Inflammatory macrophage (primary cell): Measurements from ENCODE around the gene SV2B.

Experiments used
- DNase-seq, 2 donors: peaks; one replicate each; pipeline ENCODE4 v3.0.0-alpha.2; 2020 to 2022

Gene SV2B

DNA sequence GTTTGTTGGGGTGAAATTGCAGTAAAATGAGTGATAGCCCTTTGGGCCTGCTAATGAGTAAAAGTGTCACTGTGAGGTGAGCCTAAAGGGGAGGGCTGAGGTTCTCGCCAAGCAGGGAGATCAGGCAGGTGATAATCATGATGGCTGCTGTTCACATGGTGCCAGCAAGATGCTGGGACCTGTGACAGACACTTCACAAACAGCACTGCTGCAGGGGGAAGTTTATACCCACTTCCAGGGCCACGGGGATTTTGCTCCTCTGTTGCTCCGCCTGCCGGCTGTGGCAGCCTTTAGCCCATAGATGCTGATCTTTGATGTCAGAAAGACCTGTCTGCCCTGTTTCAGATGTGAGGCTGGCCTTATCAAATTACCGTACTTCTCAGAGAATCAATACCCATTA is 96.7 kb downstream of the SV2B start:
- no peak for DNase-seq

DNA sequence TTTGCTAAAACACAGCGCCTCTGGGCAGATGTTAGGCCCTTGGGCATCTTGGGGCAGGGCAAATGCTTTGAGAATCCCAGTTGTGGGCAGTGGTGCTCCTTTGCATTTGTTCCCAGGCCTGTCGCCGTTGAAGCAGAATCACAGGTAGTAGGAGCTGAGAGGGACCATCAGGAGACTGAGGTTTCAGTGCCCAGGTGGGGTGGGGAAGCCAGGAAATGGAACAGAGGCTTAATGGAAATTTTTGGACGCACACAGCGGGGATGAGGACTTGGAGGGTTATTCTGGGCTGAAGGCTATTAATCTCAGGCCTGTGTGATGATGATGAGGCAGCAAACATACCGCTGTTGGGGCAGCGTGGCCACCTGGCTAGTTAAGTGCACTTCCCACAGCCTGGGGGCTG is 99.5 kb downstream of the SV2B start:
- no peak for DNase-seq

DNA sequence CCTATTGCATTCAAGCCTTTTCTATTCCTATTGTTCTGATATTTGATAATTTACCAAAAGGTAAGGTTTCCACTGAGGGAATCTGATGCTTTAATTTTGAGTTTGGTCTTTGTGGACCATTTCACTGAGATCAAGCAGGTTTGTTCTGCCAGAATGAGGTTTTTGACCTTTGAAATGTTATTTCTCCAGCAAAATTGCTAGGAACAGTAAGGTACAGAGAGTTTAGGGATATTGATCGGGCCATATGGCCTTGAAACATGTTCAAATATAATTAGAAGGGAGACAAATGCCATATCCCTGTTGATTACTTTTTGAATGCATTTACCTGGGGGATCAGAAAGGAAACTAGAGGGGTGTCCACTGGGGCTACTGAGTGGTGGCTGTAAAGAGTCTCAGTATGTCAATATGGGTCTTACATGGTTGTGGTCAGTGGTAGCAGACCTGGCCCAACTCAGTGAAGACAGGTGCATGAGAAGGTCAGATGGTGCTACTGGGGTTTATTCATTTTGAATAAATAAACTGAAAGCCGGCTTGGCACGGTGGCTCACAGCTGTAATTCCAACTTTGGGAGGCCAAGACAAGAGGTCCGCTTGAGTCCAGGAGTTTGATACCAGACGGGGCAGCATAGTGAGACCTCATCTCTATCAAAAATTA is 100.2 kb downstream of the SV2B start:
- DNase-seq: no peak

DNA sequence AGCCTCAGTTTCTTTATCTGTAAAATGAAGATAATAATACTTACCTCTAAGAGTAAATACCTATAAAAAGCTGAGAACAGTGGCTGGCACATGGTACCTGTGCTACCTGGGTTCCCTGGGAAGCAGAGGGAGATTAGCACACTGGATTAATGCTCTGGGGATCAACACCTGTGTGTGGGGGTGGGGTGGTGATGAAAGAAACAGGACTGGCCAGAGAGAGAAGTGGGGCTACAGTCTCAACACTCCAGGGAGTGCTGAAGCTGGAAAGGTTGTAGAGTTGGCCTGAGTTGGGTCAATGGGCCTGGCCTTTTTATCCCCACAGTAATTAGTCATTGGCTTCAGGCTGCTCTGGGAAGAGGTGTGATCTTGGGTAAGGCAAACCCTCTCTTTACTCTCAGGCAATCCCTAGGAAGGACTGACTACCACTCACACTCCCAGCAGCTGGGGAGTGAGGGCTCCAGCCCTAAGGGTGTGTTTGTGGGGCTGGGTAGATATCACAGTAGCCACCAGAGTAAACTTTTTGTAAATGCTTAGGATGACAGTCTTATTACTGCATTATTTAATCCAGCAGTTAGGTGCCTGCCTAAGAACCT is 102.5 kb downstream of the SV2B start:
- DNase-seq: no peak

DNA sequence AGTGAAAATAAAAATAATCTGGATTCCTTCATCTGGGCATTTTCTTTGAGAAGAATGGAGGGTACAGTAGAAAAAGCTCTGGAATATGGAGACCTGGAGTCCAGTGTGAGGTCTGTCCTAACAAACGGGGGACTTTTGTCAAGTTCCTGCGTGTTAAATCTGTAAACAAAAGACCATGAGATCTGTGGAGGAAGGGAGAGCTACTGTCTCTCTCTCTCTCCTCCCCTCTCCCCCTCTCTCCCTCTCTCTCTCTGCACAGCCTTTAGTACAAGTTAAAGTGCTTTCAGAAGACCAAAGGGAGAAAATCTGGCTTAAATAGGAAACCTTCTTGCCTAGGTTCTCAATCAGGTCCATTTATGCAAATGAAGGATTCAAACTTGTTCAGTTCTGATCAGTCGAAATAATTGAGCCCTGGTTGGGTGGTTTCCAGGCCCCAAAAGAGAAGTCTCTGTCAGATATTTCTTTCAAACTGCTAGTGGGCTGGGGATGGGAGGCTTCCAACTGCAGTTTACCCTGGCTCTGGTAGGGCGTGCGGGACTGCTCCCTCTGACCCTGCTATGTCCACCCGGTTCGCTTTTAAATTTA is 103.7 kb downstream of the SV2B start:
- no peak for DNase-seq

DNA sequence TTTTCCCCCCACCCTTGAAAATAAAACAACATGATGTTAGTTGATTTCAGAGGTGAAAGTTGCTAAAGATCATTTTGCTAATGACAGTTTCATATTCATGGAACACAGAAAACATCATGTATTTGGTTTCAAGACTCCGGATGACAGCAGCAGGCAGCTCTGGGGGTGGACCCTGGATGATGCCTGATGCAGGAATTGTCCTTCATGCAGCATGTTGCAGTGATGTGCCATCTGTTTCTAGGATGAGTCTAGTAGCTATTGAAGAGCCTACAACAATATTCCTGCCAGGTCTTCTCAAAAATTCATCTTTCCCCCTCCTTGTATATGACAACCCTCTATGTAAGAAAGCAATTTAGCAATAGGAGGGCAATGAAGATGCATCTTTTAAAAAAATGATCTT is 108.3 kb downstream of the SV2B start:
- DNase-seq: no peak

DNA sequence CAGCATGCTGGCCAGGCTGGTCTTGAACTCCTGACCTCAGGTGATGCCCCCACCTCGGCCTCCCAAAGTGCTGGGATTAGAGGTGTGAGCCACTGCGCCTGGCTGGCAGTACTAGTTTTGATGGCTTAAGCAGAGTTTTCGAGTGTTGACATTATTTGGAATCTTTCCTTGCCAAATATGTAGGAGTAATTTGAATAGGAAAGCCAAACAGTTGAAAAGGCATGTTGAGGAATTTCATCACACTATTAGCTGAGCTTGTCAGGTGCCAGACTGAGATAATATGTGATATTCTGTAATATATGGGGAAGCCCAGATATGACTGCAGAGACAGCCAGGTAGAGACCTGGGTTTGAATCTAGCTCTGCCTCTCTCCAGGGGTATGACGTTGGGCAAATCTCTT is 109.3 kb downstream of the SV2B start:
- DNase-seq: no peak

DNA sequence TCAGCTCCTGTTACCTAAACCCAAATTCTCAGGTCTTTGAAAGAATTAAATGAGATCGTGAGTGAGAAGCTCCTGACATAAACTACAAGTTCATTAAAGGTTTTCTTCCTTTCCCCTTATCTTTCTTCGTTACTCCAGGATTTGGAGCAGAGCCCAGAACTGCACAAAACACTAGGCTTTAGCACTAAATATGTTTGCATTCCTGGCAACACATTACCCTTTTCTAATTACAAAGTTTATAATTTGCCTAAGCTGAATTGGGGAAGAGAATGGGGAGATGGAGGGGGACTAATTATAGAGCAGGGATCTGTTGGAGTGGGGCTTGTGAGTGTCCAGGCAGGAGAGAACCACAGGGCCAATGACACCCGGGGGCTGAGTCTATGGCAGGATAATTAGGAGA is 109.7 kb downstream of the SV2B start:
- no peak for DNase-seq

DNA sequence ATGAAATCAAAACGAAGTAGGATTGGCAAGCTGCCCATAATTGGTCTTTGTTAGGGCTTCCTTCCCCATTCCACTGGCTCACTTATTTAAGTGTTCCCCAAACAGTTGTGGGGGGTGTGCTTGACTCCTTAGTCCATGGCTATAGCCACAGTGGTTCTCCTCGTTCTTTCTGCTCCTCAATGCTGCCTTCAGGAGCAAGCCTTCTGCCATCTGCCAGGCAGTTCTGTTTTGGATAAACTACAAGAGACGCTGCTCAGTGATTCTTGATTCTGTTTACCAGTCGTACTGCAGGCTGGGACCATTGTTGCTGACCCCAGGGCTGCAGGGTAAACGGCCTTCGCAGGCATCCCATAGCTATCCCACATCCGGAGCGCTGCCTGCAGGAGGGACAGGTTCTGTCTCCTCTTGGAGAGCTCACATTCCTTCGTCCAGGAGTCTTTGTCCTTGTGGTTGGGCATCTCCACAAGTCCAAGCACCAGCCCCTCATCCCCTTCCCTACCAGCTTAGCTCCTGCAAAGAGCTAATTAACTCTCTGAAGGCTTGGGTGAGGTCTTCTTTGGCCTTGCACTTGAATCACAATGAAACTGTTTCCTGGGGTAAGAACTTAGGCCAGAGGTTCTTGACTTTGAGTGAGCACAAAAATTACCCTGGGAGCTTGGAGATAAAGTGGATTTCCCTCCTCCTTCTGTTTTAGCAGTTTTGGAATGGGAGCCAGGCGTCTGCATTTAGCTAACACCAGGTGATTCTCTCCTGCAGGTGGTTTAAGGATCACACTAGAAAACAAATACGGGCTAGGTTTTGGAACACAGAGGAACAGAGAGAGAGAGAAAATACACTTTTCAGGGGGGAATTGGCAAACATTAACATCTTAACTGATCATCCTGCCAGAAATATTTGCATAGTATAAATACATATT is 114.9 kb downstream of the SV2B start:
- DNase-seq: no peak

DNA sequence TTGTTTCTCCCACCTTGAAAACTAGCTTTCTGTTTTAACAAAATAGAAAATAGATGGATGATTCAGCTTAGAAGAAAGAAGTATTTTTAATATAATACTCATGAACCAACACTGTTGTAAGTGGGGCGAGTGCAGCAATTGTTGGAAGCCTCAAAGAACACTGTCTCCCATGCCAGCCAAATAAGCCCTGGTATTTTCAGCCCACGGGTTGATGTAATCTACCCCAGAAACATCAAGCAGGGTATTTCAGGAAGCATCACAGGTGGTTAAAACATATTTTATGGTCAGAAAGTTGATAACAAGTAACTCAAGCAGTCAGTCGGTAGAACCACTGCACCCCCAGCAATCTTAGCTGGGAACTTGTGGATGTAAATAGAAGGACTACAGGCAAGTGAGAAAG is 115.9 kb downstream of the SV2B start:
- no peak for DNase-seq

DNA sequence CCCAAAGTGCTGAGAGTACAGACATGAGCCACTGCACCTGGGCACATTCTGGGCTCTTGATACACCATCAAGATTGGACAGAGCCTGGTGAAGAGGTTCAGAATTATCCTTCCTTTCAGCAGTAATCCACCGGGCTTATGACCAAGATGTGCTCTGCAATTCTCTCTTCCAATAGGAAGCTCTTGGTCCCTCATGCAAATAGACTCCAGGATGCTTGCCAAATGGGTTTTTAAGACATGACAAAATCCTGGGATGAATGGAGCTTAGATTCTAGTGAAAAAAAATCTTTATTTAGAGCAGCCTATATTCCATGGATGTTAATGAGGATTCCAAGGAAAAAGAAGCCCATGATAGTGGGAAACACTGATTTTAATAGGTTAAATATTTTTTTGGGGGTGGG is 119.1 kb downstream of the SV2B start:
- no peak for DNase-seq

DNA sequence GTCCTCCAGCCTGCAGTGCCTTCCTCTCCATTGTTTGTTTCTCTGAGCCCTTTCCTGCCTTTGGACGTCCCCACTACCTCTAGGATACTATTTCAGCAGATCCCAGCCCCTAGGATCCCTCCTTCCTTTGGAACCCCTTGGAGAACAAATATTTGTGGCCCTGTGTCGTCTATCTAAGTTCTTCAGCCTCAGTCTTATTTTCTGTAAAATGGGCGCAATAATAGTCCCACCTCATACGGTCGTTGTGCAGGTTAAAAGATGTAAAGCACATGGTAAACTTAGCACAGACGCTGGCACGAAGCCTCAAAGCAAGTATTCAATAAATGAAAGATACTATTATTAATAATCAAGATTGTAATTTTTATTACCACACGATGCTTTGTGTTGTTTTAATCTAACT is 122.0 kb downstream of the SV2B start:
- DNase-seq: no peak

DNA sequence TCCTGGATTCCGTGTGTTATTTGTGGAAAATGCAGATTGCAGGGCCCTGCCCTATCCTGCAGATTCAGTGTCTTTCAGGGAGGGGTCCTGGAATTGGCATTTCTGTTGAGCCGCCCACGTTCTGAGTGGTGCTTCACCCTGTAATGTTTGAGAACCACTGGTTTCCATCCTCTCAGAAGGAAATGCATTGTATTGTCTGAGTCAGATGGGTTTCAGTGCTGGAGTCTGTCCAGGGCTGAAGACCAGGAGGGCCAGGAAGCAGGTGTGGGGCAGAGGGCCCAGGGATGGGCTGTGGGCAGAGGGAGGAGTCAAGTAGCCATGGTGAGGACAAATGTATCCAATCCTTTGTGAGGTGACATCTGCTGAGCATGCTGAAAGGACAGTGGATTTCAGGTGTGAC is 123.8 kb downstream of the SV2B start:
- DNase-seq: no peak

DNA sequence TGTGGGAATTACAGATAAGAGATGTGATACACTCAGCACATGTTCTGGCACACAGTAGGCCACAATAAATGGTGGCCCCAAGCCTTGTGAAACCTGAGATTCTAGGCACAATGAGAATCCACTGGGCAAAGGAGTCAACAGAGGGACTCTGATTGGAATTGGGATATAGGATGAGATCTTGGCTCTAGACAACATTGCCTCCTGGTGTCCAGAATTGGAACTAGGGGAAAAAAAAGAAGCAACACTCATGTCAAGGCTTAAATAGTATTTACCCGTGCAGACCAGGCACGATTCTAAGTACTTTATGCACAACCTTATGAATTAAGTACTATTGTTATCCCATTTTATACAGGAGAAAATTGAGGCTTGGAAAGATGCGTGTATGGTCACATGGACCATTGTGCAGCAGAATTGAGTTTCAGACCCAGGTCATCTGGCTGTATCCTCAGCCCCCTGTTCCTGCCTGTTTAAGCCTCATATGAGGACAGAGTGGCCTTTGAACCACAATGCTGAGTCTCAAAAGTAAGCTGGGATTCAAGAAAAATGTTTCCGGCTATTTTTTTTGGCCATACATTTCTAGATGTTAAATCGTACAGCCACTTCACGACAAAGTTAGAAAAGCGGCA is 124.8 kb downstream of the SV2B start:
- DNase-seq: peak; percentile 56 to 57

DNA sequence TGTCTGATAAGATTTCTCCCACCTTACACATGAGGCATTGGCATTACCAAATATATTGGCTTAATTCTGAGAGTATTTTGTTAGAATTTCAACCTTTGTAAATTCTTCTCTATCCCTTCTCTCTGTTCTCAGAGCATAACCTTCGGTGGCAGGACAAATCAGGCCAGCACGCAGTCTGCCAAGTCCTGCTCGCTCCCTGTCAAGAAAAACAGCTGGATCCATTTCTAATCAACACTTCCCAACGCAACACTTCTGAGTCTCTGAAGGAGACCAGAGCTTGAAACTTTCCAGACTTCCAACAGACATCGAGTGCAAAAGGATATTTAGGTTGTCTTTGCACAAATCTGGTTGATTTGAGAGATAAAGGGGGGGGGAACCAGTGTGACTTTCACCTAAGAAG is 125.7 kb downstream of the SV2B start:
- DNase-seq: no peak

DNA sequence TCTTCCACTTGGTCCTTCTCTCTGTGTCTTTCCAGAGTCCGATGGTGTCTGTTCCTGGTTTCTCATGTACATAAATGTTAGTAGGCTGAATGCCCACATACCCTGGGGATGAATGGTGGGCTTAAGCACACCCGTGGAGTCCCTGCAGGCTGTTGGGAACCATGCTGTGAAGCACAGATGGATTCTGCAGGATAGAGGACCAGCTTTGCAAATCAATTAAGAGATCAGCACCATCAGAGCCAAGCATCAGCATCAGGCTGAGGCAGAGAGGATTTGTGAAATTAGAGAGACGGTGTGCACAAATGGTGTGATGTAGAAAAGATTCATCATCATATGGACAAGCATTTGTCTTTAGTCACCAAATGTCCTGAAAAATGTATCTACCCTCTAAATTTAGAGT is 127.1 kb downstream of the SV2B start:
- no peak for DNase-seq

DNA sequence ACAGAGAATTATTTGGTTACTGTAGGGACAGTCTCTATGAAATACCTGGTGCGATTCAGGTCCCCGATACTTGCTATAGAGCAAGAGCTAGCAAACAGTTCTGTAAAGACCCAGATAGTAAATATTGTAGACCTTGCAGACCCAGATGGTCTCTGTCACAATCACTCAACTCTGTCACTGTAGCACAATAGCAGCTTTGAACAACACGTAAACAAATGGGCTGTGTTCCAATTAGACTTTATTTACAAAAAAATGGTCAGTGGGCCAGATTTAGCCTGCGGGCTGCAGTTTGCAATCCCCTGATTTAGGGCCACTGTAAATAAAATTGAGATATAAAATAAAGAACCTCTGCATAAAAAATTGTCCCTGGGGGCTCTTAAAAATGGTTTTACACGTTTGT is 127.7 kb downstream of the SV2B start:
- no peak for DNase-seq

DNA sequence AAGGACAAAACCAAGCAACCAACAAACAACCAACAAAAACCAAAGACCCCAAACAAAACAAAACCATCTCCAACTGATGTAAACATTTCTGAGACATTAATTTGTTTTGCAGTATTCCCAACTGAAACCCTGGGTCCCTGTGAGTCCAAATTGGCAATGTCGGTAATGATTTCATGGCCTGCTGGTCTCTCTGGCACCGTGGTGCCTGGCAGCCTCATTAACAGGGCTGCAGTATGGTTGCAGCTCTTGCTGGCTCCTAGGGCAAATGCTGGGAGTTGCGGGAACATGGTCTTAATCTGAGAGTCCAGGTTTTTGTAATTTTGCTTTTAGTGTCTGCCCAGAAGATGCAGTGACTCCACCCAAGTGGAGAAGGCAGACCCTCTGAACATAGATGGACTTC is 128.3 kb downstream of the SV2B start:
- DNase-seq: no peak

DNA sequence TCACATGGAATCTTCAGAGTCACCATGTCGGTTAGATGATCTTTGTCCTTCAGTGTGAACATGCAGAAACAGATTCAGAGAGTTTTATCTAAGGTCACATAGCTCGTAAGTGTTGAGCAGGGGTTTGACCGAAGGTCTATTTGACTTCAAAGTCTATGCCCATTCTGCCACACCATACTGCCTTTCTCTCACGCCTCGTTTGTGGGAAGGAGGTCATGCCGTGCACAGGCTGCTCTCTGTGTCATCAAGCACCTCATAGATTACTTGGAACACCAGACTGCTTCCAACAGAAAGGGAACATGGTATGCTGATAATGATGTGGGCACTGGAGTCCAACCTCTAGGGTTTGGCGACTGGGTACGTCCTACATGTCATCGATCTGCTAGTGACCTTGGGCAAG is 128.8 kb downstream of the SV2B start:
- DNase-seq: no peak

DNA sequence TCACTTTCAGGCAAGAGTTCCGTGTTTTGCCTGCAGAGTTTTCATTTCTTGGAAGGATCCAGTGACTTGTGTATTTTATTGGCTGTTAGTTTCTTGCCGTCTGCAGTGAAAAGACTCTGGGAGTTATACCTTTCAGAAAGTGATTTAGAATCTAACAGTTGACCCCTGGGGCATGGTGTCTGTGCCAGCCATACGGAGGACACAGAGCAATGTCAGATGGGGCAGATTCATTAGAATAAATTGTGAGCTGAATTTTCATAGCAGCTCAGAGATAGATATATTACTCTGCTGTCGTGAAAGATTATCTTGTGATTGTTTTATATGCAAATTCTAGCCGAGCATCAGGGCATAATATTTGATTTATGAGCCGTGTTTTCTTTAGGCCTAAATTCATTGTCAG is 131.6 kb downstream of the SV2B start:
- no peak for DNase-seq

DNA sequence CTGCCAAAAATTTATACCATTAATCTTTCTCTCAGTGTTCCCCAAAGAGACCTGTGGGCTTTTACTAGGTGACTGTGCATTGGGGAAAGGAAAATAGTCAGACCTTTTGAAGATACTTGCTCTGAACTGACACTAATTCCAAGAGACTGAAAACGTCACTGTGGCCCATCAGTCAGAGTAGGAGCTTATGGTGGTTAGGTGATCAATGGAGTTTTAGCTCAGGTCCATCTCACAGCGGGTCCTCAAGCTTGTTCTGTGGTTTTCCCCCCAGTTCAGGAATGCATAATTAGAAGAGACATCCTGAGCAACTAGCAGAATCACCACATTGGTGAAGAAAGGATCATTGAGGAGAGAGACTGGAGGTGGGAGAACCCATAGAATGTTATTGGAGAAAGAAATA is 134.7 kb downstream of the SV2B start:
- DNase-seq: no peak

DNA sequence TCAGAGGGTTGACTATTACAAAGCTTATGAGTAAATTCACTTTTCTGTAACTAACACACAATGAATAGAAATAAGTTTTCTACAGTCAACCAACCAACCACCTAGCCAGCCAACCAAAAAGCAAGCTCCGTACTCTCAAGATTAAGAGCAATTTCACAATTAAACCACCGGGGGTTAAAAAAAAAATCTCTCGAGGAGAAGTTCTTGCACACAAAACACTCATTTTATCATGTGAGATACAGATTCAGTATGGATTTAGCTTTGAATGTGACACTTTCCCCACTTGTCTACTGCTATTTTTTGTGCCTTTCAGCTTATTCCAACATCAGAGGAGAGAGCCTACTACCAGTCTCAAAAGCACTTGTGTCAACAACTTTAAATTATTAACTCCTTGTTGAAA is 135.3 kb downstream of the SV2B start:
- no peak for DNase-seq

DNA sequence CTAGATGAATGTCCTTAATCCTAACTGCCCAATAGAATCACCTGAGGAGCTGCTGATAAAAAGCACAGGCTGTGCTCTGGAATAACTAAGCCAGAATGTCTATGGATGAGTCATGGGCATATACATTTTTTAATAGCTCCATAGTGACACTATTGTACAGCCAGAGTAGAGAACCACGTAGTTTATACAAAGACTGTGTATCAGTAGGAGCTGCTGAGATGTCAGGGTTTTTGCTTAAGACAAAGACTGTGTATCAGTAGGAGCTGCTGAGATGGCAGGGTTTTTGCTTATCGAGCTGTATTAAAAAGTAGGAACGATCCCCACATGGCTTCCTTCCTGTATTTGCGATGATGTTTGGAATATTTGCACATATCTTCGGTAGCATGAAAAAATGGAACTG is 137.4 kb downstream of the SV2B start:
- DNase-seq: peak; percentile 34 to 43
